Raji (cell line): Measurements from ENCODE around the gene ITLN2.

ENCODE experiments used
- POLR2A ChIP-seq: IDR thresholded peaks from 2 replicates; pipeline ENCODE4 v1.6.1; 2011; ENCODE audit warnings: low read depth, low read length, control low read depth; ENCODE audit not compliant: insufficient read depth

The ITLN2 gene

DNA sequence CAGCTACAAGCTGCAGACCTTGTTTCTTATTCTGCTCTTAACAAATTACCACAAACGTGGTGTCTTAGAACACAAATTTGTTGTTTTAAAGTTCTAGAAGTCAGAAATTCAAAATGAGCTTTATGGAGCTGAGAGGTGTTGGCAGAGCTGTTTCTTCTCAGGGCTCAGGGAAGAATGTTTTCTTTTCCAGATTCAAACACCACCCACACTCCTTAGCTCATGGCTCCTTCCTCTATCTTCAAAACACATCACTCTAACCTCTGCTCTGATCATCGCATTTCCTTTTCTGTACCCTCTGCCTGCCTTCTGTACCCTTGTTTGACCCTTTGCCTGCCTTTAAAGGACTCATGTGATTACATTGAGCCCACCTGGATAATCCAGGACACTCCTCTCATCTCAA is 42.7 kb downstream of the ITLN2 start:
- TF ChIP-seq POLR2A = no peak

DNA sequence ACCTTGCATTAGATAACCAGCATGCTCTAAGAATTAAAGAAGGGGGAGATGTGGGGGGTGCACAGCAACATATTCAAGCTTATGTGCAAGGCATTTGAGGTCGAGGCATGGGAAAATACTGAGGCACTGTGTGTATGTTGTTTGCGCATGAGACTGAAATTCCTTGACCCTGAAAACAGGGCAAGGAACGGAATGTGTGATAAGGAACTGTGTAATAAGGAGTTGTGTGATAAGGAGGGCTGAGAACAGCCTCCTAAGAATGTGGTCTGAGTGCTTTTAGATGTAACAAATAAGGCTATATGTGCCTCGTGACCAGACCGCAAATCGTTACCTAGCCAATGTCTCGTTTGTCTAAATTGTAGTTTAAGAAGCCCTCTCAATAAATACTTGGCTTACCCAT is 43.2 kb downstream of the ITLN2 start:
- no peak for TF ChIP-seq POLR2A

DNA sequence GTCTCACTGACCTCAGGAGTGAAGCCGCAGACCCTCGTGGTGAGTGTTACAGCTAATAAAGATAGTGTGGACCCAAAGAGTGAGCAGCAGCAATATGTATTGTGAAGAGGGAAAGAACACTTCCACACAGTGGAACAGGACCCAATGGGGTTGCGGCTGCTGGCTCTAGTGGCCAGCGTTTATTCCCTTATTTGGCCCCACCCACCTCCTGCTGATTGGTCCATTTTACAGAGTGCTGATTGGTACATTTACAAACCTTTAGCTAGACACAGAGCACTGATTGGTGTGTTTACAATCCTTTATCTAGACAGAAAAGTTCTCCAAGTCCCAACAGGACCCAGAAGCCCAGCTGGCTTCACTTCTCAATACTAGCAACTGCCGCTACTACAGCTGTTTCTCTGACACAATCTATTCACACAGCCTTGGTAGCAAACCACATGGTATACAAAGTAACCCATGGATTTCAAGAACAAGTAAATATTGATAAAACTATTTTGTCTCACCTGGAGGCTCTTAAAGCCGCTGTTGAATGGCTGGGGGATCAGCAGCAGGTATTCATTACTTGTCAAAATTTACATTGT is 44.3 kb downstream of the ITLN2 start:
- no peak for TF ChIP-seq POLR2A

DNA sequence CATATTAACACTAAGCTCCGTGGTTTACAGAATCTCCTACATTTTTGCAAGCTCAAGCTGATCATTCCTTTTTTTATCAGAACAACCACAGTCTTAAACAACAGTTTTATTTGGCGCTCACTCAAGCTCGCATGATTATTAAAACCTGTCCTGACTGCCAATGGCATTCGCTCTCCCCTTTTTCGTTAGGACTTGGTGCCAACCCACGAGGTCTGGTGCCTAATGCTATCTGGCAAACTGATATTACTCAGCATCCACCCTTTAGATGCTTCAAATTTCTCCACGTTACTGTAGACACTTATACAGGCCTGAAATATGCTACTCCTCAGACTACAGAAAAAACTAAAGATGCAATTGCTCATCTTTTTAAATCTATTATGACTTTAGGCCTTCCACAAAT is 46.6 kb downstream of the ITLN2 start:
- no peak for TF ChIP-seq POLR2A

DNA sequence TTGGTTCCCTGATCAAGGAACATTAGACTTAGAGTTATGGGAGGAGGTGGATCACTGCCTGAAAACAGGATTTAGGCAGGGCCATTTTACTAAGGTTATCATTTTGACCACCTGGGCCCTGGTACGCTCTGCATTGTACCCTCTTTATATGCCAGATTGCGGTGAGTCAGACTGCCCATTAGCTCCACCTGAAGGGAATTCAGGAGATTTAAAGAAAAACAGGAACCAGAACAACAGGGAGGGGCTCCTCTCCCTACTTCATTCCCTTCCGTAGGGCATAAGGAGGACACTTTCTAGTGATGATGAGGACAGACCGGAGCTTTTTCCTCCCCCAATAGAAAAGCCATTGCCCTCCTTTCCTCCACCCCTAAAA is 49.0 kb downstream of the ITLN2 start:
- no peak for TF ChIP-seq POLR2A

DNA sequence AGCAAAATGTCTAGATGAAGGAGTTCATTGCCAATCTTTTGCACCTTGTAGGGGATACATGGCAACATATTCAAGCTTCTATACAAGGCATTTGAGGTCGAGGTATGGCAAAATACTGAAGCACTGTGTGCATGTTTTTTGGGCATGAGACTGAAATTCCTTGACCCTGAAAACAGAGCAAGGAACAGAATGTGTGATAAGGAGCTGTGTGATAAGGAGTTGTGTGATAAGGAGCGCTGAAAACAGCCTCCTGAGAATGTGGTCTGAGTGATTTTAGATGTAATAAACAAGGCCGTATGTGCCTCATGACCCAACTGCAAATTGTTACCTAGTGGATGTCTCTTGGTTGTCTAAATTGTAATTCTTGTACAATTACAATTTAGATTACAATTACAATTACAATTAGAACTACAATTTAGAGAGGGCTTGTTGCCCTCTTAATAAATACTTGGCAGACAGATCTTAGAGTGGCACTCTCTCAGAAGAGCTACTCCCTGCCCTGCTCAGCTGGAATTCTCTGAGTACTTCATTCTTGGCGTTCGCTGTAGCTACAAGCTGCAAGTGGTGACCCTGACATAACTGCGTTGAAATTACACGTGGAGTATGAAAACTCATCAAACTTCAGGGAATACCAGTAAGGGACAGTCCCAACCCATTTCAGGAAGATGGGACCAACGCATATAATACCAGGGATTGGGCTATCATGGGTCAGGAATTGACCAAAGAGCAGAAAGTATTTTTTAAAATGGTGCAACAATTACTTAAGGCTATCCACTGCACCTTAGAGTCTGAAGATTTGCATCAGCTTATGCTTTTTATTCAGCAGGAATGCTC is 49.6 kb downstream of the ITLN2 start:
- no peak for TF ChIP-seq POLR2A

DNA sequence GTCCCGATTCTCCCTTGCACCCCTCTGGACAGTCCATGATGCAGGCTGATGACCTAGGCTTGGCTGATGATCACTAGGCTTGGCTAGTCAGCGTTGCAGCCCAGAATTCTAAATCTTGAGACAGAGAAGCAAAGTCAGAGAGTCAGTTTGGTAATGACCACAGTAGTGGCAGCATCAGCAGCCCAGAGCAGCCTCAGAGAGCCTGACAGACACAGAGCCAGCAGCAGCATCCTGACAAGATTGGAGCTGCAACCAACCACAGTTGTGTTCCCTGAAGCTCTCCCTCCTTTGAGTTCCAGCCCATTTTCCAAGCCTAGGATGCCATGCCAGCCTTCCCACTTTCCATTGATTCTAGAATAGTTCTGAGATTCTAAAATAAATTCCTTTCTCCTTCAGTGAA is 52.8 kb downstream of the ITLN2 start:
- TF ChIP-seq POLR2A = no peak
